ENCODE data around the gene ESF1.

- no peak for TF ChIP-seq ZNF274 (IDR thresholded peaks at IDR 0.05; ENCODE audit: low read depth, low read length)
- TF ChIP-seq YY1 (IDR thresholded peaks at IDR 0.05; ENCODE audit: insufficient read depth, insufficient read length), result no peak
- no peak for TF ChIP-seq SUZ12 (IDR thresholded peaks at IDR 0.05; ENCODE audit: extremely low read depth, insufficient read depth, insufficient read length)
These were observed 35.3 kb upstream of the ESF1 start for GRCh38 chr20:13819885-13820645.
